HAP-1 (cell line): ENCODE measurements around the gene ZNF385A.

Experiments used
- DNase-seq, 2 experiments: peaks; one replicate each; pipeline ENCODE4 v3.0.0-alpha.2; 2016 to 2020; ENCODE audit warnings: low spot score in 2 of 2
- H3K27me3 ChIP-seq: fragments of 250-450 bp; sonication (Bioruptor Pico); 2 replicates; pipeline ENCODE4 v1.5.1; 2020; ENCODE audit warnings: low read depth, mild to moderate bottlenecking, moderate library complexity
- H3K36me3 ChIP-seq: fragments of 250-450 bp; sonication (Bioruptor Pico); replicated peaks from 2 replicates; pipeline ENCODE4 v1.5.1; 2020; ENCODE audit warnings: mild to moderate bottlenecking
- H3K4me1 ChIP-seq: fragments of 250-450 bp; sonication (Bioruptor Pico); 2 replicates; pipeline ENCODE4 v1.5.1; 2020; ENCODE audit warnings: mild to moderate bottlenecking
- H3K4me3 ChIP-seq: fragments of 250-450 bp; sonication (Bioruptor Pico); 2 replicates; pipeline ENCODE4 v1.5.1; 2020; ENCODE audit warnings: mild to moderate bottlenecking, moderate library complexity
- H3K9me3 ChIP-seq: fragments of 250-450 bp; sonication (Bioruptor Pico); 2 replicates; pipeline ENCODE4 v1.5.1; 2020; ENCODE audit warnings: mild to moderate bottlenecking, moderate library complexity
- in situ Hi-C: fragments of 300-500 bp; cut with MboI; formaldehyde crosslinking; loops from 3 replicates; pipeline ENCODE4 v1.14.3; 2020; ENCODE audit warnings: low sequenced_read_pairs, inconsistent platforms, mixed read lengths

ZNF385A gene

DNA sequence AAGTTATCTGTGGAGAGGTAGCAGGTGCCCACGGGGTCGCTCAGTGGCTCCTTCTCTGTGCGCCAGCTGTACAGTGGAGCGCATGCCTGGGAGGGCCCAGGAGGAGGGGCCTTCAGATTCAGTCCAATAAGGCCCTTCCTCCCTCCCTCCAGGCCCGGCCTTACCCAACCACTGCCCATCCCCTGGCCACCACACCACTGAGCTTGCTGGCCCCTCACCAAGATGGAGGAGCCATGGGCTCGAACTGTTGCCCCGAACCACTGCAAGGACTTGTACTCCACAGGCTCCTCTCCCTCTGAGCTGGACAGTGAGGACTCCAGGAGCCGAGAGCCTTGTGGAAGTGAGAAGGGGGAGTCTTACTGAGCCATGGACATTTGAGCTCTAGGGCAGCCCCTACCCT lies 24.7 kb upstream of the ZNF385A start:
- no peak for DNase-seq
- Histone ChIP-seq H3K4me1 (no peaks in the 10 kb centered on the region), H3K27me3 (no peaks in the 10 kb centered on the region), H3K4me3 (no peak overlapping the region), H3K36me3 (peaks cover 16% of the 10 kb centered on the region), H3K9me3 (no peaks in the 10 kb centered on the region)
- in situ Hi-C loops, result no loop called here

GRCh38 chr12:54407183-54407905 lies 22.8 kb upstream of the ZNF385A start:
- H3K36me3 ChIP-seq, result peaks cover 33% of the 10 kb centered on the region
- H3K27me3 ChIP-seq, result no peaks in the 10 kb centered on the region
- H3K4me1 ChIP-seq, result no peaks in the 10 kb centered on the region
- DNase-seq, result no peak
- H3K9me3 ChIP-seq, result no peaks in the 10 kb centered on the region
- in situ Hi-C loops, result no loop called here
- no peak overlapping the region for H3K4me3 ChIP-seq

DNA sequence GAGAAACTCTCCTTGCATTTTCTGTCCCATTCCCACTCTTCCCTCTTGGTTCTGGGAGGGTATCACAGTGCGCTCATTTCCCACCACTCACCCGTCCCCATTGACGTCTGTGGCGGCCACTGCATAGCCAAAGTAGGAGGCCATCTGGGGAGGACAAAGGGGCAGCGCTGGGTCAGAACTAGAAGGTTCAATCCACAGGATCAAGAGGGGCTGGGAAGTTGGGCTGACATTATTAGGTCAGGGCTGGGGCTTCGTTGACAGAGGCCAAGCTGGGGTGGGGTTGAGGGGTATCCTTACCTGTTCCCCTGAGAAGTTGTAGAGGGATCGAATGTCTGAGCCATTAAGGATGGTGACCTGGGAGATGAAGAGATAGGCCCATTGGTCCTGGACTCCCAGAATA lies 21.0 kb upstream of the ZNF385A start:
- DNase-seq, result no peak
- Histone ChIP-seq H3K4me3 (no peak overlapping the region), H3K27me3 (no peaks in the 10 kb centered on the region), H3K36me3 (peaks cover 48% of the 10 kb centered on the region), H3K9me3 (no peaks in the 10 kb centered on the region), H3K4me1 (no peaks in the 10 kb centered on the region)
- in situ Hi-C loops, result no loop called here

- Histone ChIP-seq H3K9me3 (no peaks in the 10 kb centered on the region), H3K36me3 (peaks cover 53% of the 10 kb centered on the region), H3K4me3 (no peak overlapping the region), H3K27me3 (no peaks in the 10 kb centered on the region), H3K4me1 (no peaks in the 10 kb centered on the region)
- in situ Hi-C loops, result no loop called here
- DNase-seq, result no peak
Measured at GRCh38 chr12:54405106-54405505, 20.6 kb upstream of the ZNF385A start.

DNA sequence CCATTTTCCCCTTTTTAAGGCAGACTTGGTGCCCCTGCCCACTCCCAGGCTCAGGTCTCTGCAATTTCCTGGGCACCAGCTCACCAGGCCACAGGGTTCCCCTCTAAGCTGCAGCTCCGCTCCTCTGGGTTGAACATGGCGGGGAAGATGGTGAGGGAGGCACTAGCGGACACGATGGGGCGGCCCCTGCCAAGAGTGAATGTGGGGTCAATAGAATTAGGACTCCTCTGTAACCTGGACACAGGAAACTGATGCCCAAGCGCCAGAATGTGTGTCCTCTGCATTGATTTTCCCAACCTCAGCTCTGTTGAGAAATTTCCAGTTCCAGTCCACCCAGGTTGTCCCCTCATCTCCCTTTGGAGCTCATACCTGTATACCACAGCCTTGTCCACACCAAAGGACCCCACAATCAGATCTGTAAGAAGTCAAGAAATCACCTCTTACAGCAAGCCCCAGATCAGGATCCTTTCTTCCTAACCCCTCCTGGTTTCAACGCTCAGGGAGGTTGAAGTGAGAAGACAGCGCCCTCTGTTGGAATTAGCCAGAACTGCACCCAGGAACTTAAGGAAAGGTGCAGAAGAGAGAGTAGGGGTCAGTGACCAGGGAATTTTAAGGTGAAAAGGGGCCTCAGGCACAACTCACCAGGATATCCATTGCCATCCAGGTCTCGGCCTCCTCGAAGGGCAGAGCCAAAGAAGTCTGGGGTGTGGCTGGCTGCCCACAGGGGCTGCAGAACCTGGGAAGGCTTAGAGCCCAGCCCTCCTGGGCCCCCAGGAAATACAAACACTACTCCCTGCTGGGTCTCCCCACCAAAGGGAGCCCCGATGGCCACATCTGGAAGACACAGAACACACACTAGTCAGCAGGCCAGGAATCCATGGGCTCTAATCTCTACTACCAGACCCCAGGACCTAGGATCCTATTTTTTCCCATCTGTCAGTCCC lies 19.8 kb upstream of the ZNF385A start:
- no peaks in the 10 kb centered on the region for H3K4me1 ChIP-seq
- peaks cover 61% of the 10 kb centered on the region for H3K36me3 ChIP-seq
- in situ Hi-C loops, result no loop called here
- no peaks in the 10 kb centered on the region for H3K9me3 ChIP-seq
- no peaks in the 10 kb centered on the region for H3K27me3 ChIP-seq
- no peak overlapping the region for H3K4me3 ChIP-seq
- DNase-seq, result peak; percentile 42 to 81

- DNase-seq, result no peak
- H3K36me3 ChIP-seq, result peaks cover 64% of the 10 kb centered on the region
Measured at GRCh38 chr12:54401119-54401518, 16.6 kb upstream of the ZNF385A start.

DNA sequence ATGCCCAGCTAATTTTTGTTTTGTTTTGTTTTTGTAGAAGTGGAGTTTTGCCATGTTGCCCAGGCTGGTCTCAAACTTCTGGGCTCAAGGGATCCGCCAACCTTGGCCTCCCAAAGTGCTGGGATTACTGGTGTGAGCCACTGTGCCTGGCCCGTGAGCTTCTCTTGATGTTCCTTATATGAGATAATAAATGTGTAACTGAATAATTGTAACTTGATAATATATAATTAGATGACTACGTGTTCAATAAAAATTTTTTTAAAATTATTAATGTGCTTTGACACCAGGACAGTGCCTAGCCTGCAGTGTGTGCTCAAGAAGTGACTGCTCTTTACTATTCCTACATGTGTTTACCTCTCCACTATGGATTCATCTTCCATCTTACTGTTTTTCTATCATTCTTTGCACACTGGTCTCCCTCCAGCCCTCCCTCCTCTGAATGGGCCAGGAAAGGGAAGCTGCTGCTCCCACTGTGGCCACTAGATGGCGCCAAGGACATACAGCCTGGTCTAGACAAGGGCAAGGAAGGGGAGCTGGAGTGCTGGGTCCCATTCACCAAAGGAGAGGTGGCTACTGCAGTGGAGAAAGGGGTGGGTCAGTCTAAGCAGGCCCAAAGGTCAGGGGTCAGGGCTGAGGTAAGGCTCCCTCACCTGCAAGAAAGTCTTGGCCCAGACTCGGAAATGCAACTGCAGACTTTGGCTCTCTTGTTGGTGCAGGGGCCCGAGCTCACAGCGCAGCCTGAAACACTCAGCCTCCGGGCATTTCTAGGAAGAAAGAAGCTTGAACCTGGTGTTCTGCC lies 14.7 kb upstream of the ZNF385A start:
- Histone ChIP-seq H3K4me3 (no peak overlapping the region), H3K27me3 (no peaks in the 10 kb centered on the region), H3K4me1 (no peaks in the 10 kb centered on the region), H3K36me3 (peaks cover 66% of the 10 kb centered on the region), H3K9me3 (no peaks in the 10 kb centered on the region)
- in situ Hi-C loops, result loop anchor here (5.0 kb wide), 1 partner anchor 43 kb away; no protein-coding TSS in a partner anchor
- DNase-seq, result peak; percentile 57 to 89

More at GRCh38 chr12:54401119-54401518, 16.6 kb upstream of the ZNF385A start:
- no peaks in the 10 kb centered on the region for H3K9me3 ChIP-seq
- H3K4me1 ChIP-seq, result no peaks in the 10 kb centered on the region
- H3K4me3 ChIP-seq, result no peak overlapping the region
- in situ Hi-C loops, result no loop called here
- H3K27me3 ChIP-seq, result no peaks in the 10 kb centered on the region

DNA sequence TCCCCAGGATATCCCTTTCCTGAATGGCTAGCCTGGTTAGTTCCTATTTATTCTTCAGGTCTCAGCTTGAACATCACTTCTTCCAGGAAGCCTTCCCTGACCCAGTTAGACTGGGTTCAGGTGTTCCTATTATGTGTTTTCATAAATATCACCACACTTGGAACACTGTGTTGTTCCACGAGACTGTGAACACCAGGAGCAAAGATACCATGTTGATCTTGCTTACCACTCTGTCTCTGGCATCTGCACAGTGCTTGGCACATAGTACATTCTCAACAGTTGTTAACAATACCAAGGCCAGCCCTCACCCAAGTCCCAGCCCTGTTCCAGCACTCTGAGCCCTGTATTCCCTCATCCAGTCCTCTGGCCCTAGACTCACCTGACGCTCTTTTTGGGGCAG lies 13.7 kb upstream of the ZNF385A start:
- H3K27me3 ChIP-seq, result no peaks in the 10 kb centered on the region
- no peak for DNase-seq
- H3K36me3 ChIP-seq, result peaks cover 56% of the 10 kb centered on the region
- no peak overlapping the region for H3K4me3 ChIP-seq
- H3K9me3 ChIP-seq, result no peaks in the 10 kb centered on the region
- no peaks in the 10 kb centered on the region for H3K4me1 ChIP-seq
- in situ Hi-C loops, result loop anchor here (5.0 kb wide), 1 partner anchor 44 kb away; no protein-coding TSS in a partner anchor

DNA sequence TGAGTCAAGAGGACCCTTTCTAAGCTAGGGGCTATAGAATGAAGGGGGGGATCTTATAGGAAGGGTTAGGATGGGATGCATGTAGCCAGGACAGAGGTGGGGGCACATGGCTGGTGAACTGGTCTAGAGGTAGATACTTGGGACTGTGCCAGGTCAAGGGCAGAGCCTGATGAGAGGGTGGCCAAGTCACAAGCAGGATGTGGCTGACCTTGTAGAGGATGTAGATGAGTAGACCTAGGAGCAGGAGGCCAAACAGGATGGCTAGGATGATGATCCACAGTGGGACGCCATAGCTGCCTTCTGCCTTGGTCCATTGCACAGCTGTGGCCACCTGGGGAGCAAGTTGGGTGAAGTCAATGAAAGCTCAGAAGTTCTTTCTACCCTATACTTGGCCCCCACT lies 12.6 kb upstream of the ZNF385A start:
- H3K36me3 ChIP-seq, result peaks cover 49% of the 10 kb centered on the region
- no peak for DNase-seq
- in situ Hi-C loops, result loop anchor here (5.0 kb wide), 1 partner anchor 45 kb away; no protein-coding TSS in a partner anchor
- H3K4me3 ChIP-seq, result no peak overlapping the region
- no peaks in the 10 kb centered on the region for H3K27me3 ChIP-seq
- H3K9me3 ChIP-seq, result no peaks in the 10 kb centered on the region
- H3K4me1 ChIP-seq, result no peaks in the 10 kb centered on the region

DNA sequence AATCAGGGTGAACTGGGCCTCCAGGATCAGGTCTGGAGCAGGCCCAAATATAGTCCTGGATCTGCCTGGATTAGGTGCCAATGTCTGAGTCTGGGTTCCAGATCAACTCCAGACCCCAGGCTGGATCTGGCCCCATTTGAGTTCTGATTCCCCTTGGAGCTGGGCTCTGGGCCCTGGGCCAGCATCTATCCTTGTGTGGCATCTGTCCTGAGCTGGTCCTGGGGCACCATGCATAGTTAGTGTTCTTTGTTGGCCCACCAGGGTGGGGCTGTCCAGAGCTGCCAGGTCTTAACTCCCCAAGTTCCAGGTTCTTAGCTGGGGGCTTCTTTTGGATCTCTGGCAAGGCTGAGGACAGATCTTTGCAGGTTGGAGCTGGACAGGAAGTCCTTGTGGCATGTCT lies 11.0 kb upstream of the ZNF385A start:
- Histone ChIP-seq H3K9me3 (no peaks in the 10 kb centered on the region), H3K36me3 (peaks cover 34% of the 10 kb centered on the region), H3K27me3 (no peaks in the 10 kb centered on the region), H3K4me1 (no peaks in the 10 kb centered on the region), H3K4me3 (no peak overlapping the region)
- in situ Hi-C loops, result loop anchor here (5.0 kb wide), 1 partner anchor 47 kb away; no protein-coding TSS in a partner anchor
- no peak for DNase-seq

- no peak for DNase-seq
- in situ Hi-C loops, result loop anchor here (5.0 kb wide), 1 partner anchor 47 kb away; no protein-coding TSS in a partner anchor
- Histone ChIP-seq H3K4me3 (no peak overlapping the region), H3K36me3 (peaks cover 29% of the 10 kb centered on the region), H3K4me1 (no peaks in the 10 kb centered on the region), H3K9me3 (no peaks in the 10 kb centered on the region), H3K27me3 (no peaks in the 10 kb centered on the region)
Measured at GRCh38 chr12:54394986-54395385, 10.5 kb upstream of the ZNF385A start.

GRCh38 chr12:54394281-54394719 lies 9.8 kb upstream of the ZNF385A start:
- Histone ChIP-seq H3K27me3 (no peaks in the 10 kb centered on the region), H3K9me3 (no peaks in the 10 kb centered on the region), H3K4me1 (no peaks in the 10 kb centered on the region), H3K4me3 (no peak overlapping the region), H3K36me3 (peaks cover 22% of the 10 kb centered on the region)
- in situ Hi-C loops, result no loop called here
- DNase-seq, result peak; percentile 47 to 83

DNA sequence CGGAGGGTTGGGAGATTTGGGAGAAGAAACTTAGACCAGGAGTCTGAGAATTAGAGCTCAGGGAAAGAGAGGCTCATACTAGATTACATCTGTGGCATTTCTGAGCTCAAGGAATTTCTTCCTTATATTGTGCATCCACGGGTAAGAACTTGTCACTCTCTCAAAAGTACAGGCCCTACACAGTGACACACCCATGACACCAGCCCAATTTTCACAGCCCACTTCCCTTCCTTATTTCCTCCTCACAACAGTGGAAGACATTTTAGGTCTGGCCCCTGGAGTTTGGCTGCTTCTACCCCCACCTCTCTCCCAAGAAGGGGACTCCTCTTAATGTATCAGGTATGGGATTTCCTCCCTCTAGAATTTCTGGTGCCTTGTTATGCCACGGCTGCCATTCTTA lies 9.2 kb upstream of the ZNF385A start:
- no peaks in the 10 kb centered on the region for H3K27me3 ChIP-seq
- peaks cover 22% of the 10 kb centered on the region for H3K36me3 ChIP-seq
- in situ Hi-C loops, result no loop called here
- no peaks in the 10 kb centered on the region for H3K9me3 ChIP-seq
- no peak for DNase-seq
- no peaks in the 10 kb centered on the region for H3K4me1 ChIP-seq
- H3K4me3 ChIP-seq, result no peak overlapping the region
